Daoy (cell line): ENCODE data around the gene HSP90B1. TPM values are rescaled to one million over a fixed set of nuclear protein-coding genes. Genes with fewer than 3 reads are reported as not detected.
A peak's percentile ranks its signal among the peaks of the same experiment; 100 is the strongest.

Experiments
- DNase-seq: peaks from one replicate; pipeline ENCODE4 v3.0.0-alpha.2; 2015; ENCODE audit warnings: low read depth
- total RNA-seq: library from RNA; depleted of rRNA; stranded (reverse); fragments of >200 nt; shearing (Covaris generic); gene quantifications from 2 replicates; pipeline ENCODE4 v1.2.3, GENCODE V29; 2014; rRNA removed

Gene HSP90B1
- total RNA-seq: 840 and 1,074 TPM in 2 replicates

DNA sequence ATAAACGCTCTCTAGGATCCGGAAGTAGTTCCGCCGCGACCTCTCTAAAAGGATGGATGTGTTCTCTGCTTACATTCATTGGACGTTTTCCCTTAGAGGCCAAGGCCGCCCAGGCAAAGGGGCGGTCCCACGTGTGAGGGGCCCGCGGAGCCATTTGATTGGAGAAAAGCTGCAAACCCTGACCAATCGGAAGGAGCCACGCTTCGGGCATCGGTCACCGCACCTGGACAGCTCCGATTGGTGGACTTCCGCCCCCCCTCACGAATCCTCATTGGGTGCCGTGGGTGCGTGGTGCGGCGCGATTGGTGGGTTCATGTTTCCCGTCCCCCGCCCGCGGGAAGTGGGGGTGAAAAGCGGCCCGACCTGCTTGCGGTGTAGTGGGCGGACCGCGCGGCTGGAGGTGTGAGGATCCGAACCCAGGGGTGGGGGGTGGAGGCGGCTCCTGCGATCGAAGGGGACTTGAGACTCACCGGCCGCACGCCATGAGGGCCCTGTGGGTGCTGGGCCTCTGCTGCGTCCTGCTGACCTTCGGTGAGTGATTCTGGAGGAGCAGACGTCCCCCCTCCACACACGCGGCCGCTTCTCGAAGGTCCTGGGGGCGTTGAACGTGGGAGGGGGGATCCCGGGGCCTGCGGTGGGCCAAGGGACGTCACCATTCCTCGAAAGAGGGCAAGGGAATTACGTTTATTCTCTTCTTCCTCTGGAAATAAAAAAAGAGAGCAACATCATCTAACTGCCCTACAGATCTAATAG is at the start of gene HSP90B1:
Gene HSP90B1 (plus strand): TSS at position 377 of the 753 bp plus-strand sequence. CDS start 106 bp downstream, at position 483.
- DNase-seq: peak; percentile 100

- DNase-seq: no peak
These were observed 48.9 kb upstream of the HSP90B1 start for GRCh38 chr12:103881261-103881660.

GRCh38 chr12:103882861-103883596 is 47.2 kb upstream of the HSP90B1 start:
- DNase-seq: peak; percentile 21

DNA sequence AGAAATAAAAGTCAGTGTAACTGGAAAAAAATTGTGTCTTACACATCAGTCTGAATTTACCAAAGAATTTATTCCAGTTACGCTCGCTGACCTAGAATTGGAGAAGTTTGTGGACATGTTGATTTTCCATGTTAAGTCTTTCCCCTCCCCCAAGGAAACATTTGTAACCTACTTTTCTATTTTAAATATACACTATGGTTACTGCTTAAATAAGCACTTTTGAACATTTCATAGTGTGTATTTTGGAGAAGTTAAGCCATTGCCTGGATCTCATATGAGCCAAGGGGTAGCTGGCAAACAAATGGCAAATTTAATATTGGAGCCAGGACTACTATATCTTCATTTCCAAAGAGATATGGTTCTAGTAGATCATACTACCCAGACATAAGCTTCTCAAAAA is 46.3 kb upstream of the HSP90B1 start:
- no peak for DNase-seq

DNA sequence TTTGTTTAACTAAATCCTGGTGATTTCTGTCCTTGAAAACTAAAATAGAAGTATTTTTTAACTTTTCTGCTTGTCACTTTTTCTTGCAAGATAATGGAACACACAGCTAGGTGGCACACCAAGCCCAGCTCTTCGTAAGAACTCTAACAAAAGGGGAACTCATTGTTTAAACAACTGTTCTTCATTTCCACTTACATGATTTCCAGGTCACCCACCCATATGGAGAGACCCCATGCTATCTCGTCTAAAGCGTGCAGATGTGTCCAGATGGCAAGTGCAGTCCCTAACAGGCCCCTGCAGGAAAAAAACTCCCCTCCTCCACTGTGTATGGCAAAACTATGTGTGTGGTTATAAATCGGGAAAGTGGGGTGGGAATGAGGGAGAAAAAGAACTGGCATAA is 45.9 kb upstream of the HSP90B1 start:
- DNase-seq: peak; percentile 30

DNA sequence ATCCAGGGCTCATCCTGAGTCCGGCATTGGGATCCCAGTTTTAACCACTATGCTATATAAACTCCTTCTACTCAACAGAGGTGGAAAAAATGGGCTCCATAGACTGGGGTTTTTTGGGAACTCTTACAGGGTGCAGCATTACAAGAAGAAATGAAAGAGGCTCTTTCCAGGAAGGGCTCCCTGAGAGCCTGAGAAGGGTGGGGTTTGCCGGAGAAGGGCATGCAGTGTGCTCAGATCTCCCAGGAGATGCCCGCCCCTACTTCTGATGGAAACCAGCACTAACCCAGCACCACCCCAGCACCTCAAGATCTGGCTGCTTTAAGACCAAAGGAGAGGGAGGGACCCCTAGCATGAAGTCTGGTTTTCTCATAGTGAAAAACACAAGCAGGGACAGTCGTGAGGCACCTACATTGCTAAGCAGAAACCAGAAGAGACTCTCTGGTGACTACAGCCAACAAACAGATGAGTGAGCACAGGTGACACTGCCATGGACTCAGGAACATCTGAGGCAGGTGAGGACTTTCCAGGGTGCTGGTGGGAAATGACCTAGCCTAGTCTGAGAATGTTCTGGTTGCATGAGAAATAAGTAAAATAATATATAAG is 43.9 kb upstream of the HSP90B1 start:
- no peak for DNase-seq

GRCh38 chr12:103887738-103888137 is 42.5 kb upstream of the HSP90B1 start:
- DNase-seq: no peak

GRCh38 chr12:103897316-103897715 is 32.9 kb upstream of the HSP90B1 start:
- no peak for DNase-seq

- no peak for DNase-seq
These were observed 28.6 kb upstream of the HSP90B1 start for GRCh38 chr12:103901518-103902173.

GRCh38 chr12:103903993-103904392 is 26.2 kb upstream of the HSP90B1 start:
- DNase-seq: no peak

- no peak for DNase-seq
These were observed 24.4 kb upstream of the HSP90B1 start for GRCh38 chr12:103905730-103906349.

DNA sequence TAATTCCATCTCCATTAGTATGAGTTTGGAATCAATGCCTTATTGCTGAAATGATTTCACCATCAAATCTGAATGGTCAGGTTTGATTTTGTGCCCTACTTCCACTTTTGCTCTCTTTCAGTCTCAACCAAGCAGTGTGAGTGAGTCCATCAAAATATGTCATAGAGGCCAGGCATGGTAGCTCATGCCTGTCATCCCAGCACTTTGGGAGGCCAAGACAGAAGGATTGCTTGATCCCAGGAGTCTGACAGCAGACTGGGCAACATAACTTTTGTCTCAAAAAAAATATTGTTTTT is 22.0 kb upstream of the HSP90B1 start:
- DNase-seq: no peak

DNA sequence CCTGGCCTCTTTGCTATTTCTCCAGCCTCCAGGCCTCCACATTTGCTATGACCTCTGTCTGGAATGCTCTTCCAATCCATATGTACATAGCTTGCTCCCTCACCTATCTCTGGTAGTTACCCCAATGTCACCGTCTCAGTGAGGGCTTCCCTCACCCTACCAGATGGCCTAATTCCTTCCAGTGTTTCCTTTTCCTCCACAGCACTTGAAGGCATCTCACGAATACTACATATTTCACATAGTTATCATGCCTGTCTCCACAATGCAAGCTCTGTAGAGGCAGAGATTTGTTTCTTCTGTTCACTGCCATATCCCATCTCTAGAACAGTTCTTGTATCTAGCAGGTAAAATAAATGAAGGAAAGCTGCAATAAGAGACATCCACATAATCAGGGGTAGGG is 21.3 kb upstream of the HSP90B1 start:
- no peak for DNase-seq

GRCh38 chr12:103909811-103910210 is 20.4 kb upstream of the HSP90B1 start:
- no peak for DNase-seq

DNA sequence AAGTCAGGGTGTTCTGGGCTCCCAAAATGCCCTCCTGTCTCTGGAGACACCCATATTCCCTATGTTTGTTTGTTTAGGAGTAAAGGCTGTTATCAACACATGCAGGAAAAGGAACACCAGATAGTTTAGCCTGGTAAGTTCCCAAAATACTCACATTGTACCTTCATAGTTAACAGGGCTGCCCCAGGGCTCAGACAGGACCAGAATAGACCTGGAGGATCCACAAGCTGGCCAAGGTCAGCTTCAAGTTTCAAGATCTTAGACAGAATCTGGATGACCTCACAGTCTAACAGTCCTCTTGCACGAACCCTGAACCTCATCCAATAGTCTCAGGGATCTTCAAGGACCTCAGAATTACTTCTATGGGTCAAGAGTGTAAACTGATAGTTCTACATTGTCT is 18.1 kb upstream of the HSP90B1 start:
- no peak for DNase-seq

DNA sequence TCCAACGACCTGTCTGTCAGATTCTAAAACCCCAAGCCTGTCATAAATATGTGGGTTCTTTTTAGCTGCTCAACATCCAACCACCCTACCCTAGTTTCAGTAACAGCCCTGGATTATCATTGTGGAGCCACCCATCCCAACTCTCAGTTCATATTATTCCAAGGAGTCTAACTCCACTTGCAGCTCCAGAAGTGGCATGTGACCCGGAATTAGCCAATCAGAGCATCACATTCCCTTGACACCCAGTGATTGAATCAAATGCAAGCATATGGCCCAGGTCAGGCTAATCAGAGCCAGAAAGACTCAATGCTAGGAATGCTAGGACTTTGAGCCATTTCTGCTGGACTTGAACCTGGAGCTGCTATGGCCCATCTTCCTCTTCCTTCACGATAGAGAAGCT is 17.1 kb upstream of the HSP90B1 start:
- DNase-seq: no peak

GRCh38 chr12:103915306-103915705 is 14.9 kb upstream of the HSP90B1 start:
- no peak for DNase-seq

GRCh38 chr12:103917873-103918272 is 12.3 kb upstream of the HSP90B1 start:
- no peak for DNase-seq

- DNase-seq: peak; percentile 96
These were observed 5.2 kb upstream of the HSP90B1 start for GRCh38 chr12:103924761-103925641.

DNA sequence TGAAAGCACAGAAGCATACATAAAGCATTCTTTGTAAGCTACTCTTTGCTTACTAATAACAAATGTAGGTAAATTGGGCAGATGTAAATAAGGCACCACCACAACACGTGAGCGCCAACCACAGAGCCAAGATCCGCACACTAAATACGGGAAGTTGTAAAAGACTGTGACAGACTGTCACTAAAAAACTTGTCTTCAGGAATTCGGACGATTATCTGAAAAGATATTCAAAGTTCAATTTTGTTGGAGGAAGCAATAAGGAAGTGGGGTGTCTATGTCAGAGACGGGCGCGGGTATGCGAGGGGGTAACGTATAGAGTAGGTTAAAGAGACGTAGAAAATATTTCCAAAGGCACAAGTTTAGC is 1.5 kb upstream of the HSP90B1 start:
- no peak for DNase-seq
